ENCODE measurements around the gene SCNN1A.
"Not testable (repeated sequence)": the region's sequence is repeated elsewhere in the genome, so short reads cannot be mapped to it uniquely, and the experiment has no call there.

The SCNN1A gene

GRCh38 chr12:6338955-6339354, 36.4 kb downstream of the SCNN1A start:
- H3K4me3 ChIP-seq (ENCODE audit: low read depth in 1 of 2, low read length in 1 of 2): peak overlapping the region; percentile 88 to 94
- H3K27me3 ChIP-seq: no peaks in the 10 kb centered on the region
- no peak for TF ChIP-seq CTCF (IDR thresholded peaks at IDR 0.05)
- peaks cover 41% of the 10 kb centered on the region for H3K36me3 ChIP-seq
- no peaks in the 10 kb centered on the region for H3K9me3 ChIP-seq
- peak overlapping the region; percentile 97 for H3K27ac ChIP-seq
- peaks cover 69 to 87% of the 10 kb centered on the region in 2 experiments for H3K4me1 ChIP-seq (ENCODE audit: control insufficient read depth in 1 of 2, insufficient read depth in 1 of 2, low read depth in 1 of 2, low read length in 1 of 2)

GRCh38 chr12:6338536-6338935, 36.8 kb downstream of the SCNN1A start:
- Histone ChIP-seq H3K36me3 (peaks cover 45% of the 10 kb centered on the region), H3K27ac (peak overlapping the region; percentile 97), H3K4me3 (ENCODE audit: low read depth in 1 of 2, low read length in 1 of 2) (peak overlapping the region; percentile 88 to 94), H3K4me1 (ENCODE audit: control insufficient read depth in 1 of 2, insufficient read depth in 1 of 2, low read depth in 1 of 2, low read length in 1 of 2) (peaks cover 71 to 87% of the 10 kb centered on the region in 2 experiments)
- not testable (repeated sequence) for H3K27me3 ChIP-seq, H3K9me3 ChIP-seq

DNA sequence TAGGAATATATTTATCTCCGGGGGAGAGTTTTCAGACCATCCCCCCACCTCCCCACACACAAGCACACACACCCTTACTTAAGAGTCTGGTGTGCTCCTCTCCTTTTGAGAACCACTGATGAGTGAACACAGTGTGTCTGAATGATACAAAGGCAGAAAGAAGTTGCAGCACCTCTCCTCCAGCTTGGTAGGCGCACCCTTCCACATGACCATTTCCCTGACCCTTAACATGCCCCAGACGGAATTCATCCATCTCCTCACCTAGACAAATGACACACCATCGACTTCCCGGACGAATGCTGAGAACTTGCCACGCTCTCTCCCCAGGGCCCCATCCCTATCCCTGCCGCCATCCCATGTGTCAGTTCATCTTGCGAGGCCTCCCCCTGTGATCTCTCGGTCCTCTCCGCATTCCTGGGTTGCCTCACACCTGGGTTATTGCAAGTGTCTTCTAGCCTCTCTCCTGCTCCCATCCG, 37.4 kb downstream of the SCNN1A start:
- TF ChIP-seq CTCF (IDR thresholded peaks at IDR 0.05): no peak
- peak overlapping the region; percentile 97 for H3K27ac ChIP-seq
- peak overlapping the region; percentile 88 to 94 for H3K4me3 ChIP-seq (ENCODE audit: low read depth in 1 of 2, low read length in 1 of 2)
- H3K36me3 ChIP-seq: peaks cover 51% of the 10 kb centered on the region
- H3K9me3 ChIP-seq: no peaks in the 10 kb centered on the region
- H3K27me3 ChIP-seq: no peaks in the 10 kb centered on the region
- peaks cover 71 to 87% of the 10 kb centered on the region in 2 experiments for H3K4me1 ChIP-seq (ENCODE audit: control insufficient read depth in 1 of 2, insufficient read depth in 1 of 2, low read depth in 1 of 2, low read length in 1 of 2)

DNA sequence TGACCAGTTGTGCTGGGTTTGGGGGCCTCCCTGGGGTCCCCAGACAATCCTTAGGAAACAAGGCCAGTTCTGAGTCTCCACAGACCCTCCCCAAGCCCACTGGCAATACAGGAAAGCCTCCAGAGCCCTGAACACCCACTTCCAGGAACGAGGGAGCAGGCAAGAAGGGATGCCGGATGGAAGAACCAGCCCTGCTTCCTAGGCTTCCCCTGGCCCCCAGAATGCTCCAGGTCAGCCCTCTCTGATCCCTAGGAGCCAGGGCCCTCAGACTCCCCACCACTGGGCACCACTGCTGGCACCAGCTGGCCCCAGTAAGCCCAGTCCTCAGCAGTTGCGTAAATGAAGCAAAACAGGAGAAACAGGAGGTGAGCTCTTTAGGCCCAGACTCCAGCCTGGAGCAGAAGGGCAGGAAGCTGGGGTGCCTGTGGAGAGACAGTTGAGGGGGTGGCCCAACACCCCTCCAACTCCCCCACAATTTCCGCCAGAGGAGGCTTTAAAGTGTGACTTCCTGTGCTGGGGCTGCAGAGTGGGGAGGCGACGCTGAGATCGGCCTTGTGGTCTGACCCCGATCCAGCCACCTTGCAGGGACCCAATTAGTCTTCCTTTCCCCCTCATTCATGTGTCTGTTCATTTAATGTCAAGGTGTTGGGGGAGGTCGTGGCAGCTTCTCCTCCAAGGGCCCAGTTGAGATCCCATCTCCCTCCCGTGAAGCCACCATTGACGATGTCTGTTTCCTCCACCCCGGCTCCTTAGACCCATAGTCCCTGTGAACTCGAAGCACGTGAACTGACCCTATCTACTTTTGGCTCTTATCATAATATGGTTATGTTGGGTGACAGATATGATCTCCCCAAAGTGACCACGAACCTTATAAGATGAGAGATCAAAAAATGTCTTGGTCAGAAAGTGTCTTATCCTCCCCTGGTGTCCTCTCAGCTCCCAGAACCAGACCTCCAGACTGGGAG, 38.2 kb downstream of the SCNN1A start:
- peak overlapping the region; percentile 97 for H3K27ac ChIP-seq
- peaks cover 59% of the 10 kb centered on the region for H3K36me3 ChIP-seq
- TF ChIP-seq CTCF (IDR thresholded peaks at IDR 0.05): no peak
- H3K4me1 ChIP-seq (ENCODE audit: control insufficient read depth in 1 of 2, insufficient read depth in 1 of 2, low read depth in 1 of 2, low read length in 1 of 2): peaks cover 69 to 87% of the 10 kb centered on the region in 2 experiments
- H3K27me3 ChIP-seq: no peaks in the 10 kb centered on the region
- H3K4me3 ChIP-seq (ENCODE audit: low read depth in 1 of 2, low read length in 1 of 2): peak overlapping the region; percentile 88 to 94
- no peaks in the 10 kb centered on the region for H3K9me3 ChIP-seq

- peaks cover 68% of the 10 kb centered on the region for H3K36me3 ChIP-seq
- H3K27ac ChIP-seq: peak overlapping the region; percentile 97
- TF ChIP-seq CTCF (IDR thresholded peaks at IDR 0.05): peak; percentile 18
- peaks cover 4% of the 10 kb centered on the region for H3K9me3 ChIP-seq
- H3K4me1 ChIP-seq (ENCODE audit: control insufficient read depth in 1 of 2, insufficient read depth in 1 of 2, low read depth in 1 of 2, low read length in 1 of 2): peaks cover 69 to 89% of the 10 kb centered on the region in 2 experiments
- H3K4me3 ChIP-seq (ENCODE audit: low read depth in 1 of 2, low read length in 1 of 2): peak overlapping the region; percentile 88 to 94
- no peaks in the 10 kb centered on the region for H3K27me3 ChIP-seq
Measured at GRCh38 chr12:6336079-6336888, 39.1 kb downstream of the SCNN1A start.

All from neutrophil (primary cell).